Thyroid gland (tissue), 4 donors: ENCODE measurements around the gene CENPM. TPM values are rescaled to one million over a fixed set of nuclear protein-coding genes. Genes with fewer than 3 reads are reported as not detected.

ENCODE experiments used
- DNase-seq, 2 donors: peaks; one replicate each; pipeline ENCODE4 v3.0.0-alpha.2; 2019
- H3K27ac ChIP-seq, 3 donors: fragments of 200-600 bp; sonication (generic); 1 replicate in 2 of 3; 2 replicates in 1 of 3; pipeline ENCODE4 v1.5.1; 2016 to 2019; ENCODE audit warnings: mild to moderate bottlenecking in 1 of 3, moderate library complexity in 1 of 3
- H3K27me3 ChIP-seq: fragments of 200-600 bp; sonication (generic); one replicate; pipeline ENCODE4 v1.5.1; 2019
- H3K36me3 ChIP-seq, 2 donors: fragments of 200-600 bp; sonication (generic); one replicate each; pipeline ENCODE4 v1.5.1; 2016 to 2019
- H3K4me1 ChIP-seq, 2 donors: fragments of 200-600 bp; sonication (generic); one replicate each; pipeline ENCODE4 v1.5.1; 2017 to 2019
- H3K4me3 ChIP-seq, 3 donors: fragments of 200-600 bp; sonication (generic); replicated peaks in 1 of 3; 1 replicate in 2 of 3; 2 replicates in 1 of 3; pipeline ENCODE4 v1.5.1; 2016; ENCODE audit warnings: mild to moderate bottlenecking in 1 of 3
- H3K9me3 ChIP-seq: fragments of 200-600 bp; sonication (generic); one replicate; pipeline ENCODE4 v1.5.1; 2017
- POLR2A ChIP-seq, 2 donors: fragments of 450-650 bp; IDR thresholded peaks; one replicate each; pipeline ENCODE4 v1.6.1; 2017; ENCODE audit warnings: antibody characterized with exemption in 2 of 2, mild to moderate bottlenecking in 2 of 2, moderate library complexity in 1 of 2
- WGBS, 2 donors: methylation state at CpG; one replicate each; pipeline ENCODE4 v1.1.5; 2017; 5-methylcytosine and 5-hydroxymethylcytosine counted together
- intact Hi-C: fragments of 100-400 bp; cut with DNase I; formaldehyde crosslinking; loops from one replicate; pipeline ENCODE4 v1.15.1; 2023
- total RNA-seq, 4 donors: library from RNA; depleted of rRNA; stranded (reverse); fragments of >200 nt; gene quantifications; one replicate each; pipeline ENCODE4 v1.2.3, GENCODE V29; 2016
- TF ChIP-seq, protein P1 (sequence below), 6 experiments: fragments of 200-600 bp in 3 of 6; fragments of 450-650 bp in 3 of 6; sonication (generic) in 3 of 6; IDR thresholded peaks; one replicate each; pipeline ENCODE4 v1.5.1; 2016 to 2019; ENCODE audit warnings: antibody characterized with exemption in 6 of 6, mild to moderate bottlenecking in 2 of 6, inconsistent platforms in 1 of 6, moderate library complexity in 1 of 6

CENPM gene
- total RNA-seq, 4 donors from 2014 or later: 0.56 TPM; not detected in 3

DNA sequence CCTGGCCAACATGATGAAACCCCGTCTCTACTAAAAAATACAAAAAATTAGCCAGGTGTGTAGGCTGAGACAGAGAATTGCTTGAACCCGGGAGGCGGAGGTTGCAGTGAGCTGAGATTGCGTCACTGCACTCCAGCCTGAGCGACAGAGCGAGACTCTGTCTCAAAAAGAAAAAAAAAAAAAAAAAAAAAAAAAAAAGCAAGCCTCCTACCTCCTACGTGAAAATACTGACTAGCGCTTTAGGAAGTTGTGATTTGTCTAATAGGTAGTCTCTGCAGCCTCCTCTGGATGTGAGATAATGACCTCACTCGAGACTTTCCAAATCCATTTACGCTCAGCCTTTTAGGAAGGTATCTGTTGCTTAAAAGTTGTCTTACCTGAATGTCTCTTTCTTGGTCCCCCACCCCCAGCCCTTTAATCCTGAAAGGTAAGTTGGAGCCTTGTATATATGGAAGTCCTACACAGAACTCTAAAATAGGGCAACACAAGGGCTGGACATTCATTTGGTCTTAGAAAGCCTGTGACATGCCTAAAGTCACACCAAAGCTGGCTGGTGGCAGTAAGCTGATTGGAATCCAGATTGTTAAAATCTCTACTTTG, 27.8 kb upstream of the CENPM start:
- Histone ChIP-seq H3K36me3 (no peaks in the 10 kb centered on the region), H3K27ac (no peak overlapping the region), H3K27me3 (no peaks in the 10 kb centered on the region), H3K4me1 (peaks cover 0 to 13% of the 10 kb centered on the region in 2 donors), H3K4me3 (no peak overlapping the region), H3K9me3 (no peaks in the 10 kb centered on the region)
- DNase-seq: peak; percentile 65 to 71
- intact Hi-C loops: no loop called here
- WGBS, 2 donors: 29 to 42% methylated on average over 10 of the region's 10 CpGs
- TF ChIP-seq, protein P1, sequence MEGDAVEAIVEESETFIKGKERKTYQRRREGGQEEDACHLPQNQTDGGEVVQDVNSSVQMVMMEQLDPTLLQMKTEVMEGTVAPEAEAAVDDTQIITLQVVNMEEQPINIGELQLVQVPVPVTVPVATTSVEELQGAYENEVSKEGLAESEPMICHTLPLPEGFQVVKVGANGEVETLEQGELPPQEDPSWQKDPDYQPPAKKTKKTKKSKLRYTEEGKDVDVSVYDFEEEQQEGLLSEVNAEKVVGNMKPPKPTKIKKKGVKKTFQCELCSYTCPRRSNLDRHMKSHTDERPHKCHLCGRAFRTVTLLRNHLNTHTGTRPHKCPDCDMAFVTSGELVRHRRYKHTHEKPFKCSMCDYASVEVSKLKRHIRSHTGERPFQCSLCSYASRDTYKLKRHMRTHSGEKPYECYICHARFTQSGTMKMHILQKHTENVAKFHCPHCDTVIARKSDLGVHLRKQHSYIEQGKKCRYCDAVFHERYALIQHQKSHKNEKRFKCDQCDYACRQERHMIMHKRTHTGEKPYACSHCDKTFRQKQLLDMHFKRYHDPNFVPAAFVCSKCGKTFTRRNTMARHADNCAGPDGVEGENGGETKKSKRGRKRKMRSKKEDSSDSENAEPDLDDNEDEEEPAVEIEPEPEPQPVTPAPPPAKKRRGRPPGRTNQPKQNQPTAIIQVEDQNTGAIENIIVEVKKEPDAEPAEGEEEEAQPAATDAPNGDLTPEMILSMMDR (IDR thresholded peaks at IDR 0.05): no peak
- no peak for TF ChIP-seq POLR2A (IDR thresholded peaks at IDR 0.05)

DNA sequence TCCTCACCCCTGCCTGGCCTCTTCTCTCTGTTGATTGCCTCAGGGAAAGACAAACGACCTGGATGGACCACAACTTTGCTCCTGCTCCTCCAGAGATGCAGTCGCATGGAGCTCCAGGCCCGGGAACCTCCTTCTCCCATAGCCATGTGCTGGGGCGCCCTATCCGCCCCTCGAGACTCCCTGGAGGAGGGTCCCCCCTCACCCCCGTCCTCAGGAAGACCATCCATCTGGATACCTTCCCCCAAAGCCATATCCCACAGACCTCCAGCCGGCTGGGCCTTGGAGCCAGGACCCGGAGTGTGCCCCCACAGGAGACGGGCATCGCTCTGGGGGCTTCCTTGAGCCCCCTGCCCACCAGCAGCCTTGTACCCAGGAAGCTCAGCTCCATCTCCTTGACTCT, 24.5 kb upstream of the CENPM start:
- no peak for DNase-seq
- TF ChIP-seq, protein P1 (IDR thresholded peaks at IDR 0.05): no peak
- TF ChIP-seq POLR2A (IDR thresholded peaks at IDR 0.05): no peak
- Histone ChIP-seq H3K27me3 (no peaks in the 10 kb centered on the region), H3K9me3 (no peaks in the 10 kb centered on the region), H3K4me1 (peaks cover 0 to 7% of the 10 kb centered on the region in 2 donors), H3K4me3 (no peak overlapping the region), H3K27ac (no peak overlapping the region), H3K36me3 (no peaks in the 10 kb centered on the region)
- WGBS, 2 donors: 90 to 93% methylated on average over 10 to 11 of the region's 11 CpGs
- intact Hi-C loops: no loop called here

DNA sequence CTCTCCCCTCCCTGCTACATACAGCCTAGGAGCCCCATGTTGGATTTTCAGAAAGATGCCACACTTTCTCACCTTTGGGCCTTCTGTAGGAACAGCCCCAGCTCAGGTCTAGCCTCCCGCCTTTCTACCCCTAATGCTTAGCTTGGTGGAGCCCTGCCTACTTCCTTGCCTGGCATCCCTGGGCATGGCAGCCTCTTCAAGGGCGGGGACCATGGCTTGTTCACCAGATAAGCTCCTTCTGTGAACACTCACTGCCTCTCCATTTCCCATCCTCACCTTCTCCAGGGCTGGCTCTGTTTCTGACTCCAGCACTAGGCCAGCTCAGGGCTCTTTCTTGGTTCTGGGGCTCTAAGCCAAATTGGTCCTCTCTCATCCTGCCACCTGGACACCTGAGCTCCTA, 23.6 kb upstream of the CENPM start:
- no peak for DNase-seq
- Histone ChIP-seq H3K36me3 (no peaks in the 10 kb centered on the region), H3K4me3 (no peak overlapping the region), H3K27ac (no peak overlapping the region), H3K9me3 (no peaks in the 10 kb centered on the region), H3K27me3 (no peaks in the 10 kb centered on the region), H3K4me1 (peaks cover 0 to 3% of the 10 kb centered on the region in 2 donors)
- intact Hi-C loops: no loop called here
- 86 to 96% methylated on average over 2 of the region's 2 CpGs for WGBS, 2 donors
- TF ChIP-seq, protein P1 (IDR thresholded peaks at IDR 0.05): no peak

DNA sequence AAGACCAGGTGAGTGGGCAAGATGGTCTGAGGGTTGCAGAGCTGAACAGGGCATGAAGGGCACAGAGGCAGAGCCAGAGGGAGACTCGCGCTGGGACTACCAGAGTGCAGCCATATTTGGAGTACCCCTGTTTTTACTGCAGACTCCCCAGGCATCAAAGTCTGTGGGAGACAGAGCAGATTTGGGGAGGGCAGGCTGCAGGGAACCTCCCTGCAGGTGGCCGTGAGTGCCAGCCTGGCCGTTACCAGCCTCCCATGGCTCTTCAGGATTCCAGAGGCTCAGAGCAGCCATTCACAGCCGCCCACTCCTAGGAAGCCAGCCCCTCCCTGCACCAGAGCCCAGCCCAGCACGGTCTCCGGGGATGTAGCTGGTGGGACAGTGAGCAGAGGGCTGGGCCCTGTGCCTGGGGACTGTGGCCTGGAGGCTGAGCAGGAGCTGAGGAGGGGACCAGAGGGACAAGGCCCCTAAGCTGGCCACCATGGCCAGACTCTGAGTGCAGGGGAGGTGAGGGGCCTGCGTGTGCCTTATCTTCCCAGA, 22.2 kb upstream of the CENPM start, which contains the start of gene SEPTIN3:
Gene SEPTIN3 (plus strand): TSS at position 334 of the 537 bp plus-strand sequence. CDS start 2,050 bp downstream, outside the sequence.
- peaks cover 2 to 4% of the 10 kb centered on the region in 2 donors for H3K4me1 ChIP-seq
- no peaks in the 10 kb centered on the region for H3K9me3 ChIP-seq
- no peak within 1 kb of the TSS for H3K4me3 ChIP-seq
- no peak for DNase-seq
- no peaks in the 10 kb centered on the region for H3K27me3 ChIP-seq
- TF ChIP-seq, protein P1 (IDR thresholded peaks at IDR 0.05): no peak
- TF ChIP-seq POLR2A (IDR thresholded peaks at IDR 0.05): no peak
- no peak within 1 kb of the TSS for H3K27ac ChIP-seq
- intact Hi-C loops: no loop called here
- 54 to 78% methylated on average over 3 to 8 of the region's 8 CpGs for WGBS, 2 donors
- H3K36me3 ChIP-seq: no peaks in the 10 kb centered on the region

DNA sequence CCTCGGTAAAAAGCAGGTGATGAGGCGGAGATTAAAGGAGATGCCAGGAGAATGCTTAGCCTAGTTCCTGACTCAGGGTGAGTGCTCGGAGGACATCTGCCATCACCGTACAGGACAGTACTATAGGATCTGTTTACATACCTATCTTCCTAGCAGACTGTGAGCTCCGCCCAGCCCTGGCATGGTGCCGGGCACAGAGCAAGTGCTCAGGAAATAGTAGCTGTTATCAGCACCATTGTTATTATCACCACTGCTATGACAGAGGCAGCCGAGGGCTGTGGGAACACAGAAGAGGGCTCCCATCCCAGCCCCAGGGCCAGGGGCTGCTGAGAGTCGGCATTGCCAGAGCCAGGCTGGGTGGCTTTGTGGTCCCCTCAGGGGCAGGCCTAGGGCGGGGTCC, 21.6 kb upstream of the CENPM start:
- no peaks in the 10 kb centered on the region for H3K9me3 ChIP-seq
- H3K36me3 ChIP-seq: no peaks in the 10 kb centered on the region
- 62 to 63% methylated on average over 7 to 8 of the region's 9 CpGs for WGBS, 2 donors
- no peaks in the 10 kb centered on the region for H3K27me3 ChIP-seq
- intact Hi-C loops: no loop called here
- H3K4me3 ChIP-seq: no peak overlapping the region
- H3K4me1 ChIP-seq: peaks cover 8% of the 10 kb centered on the region in 2 donors
- H3K27ac ChIP-seq: no peak overlapping the region
- TF ChIP-seq, protein P1 (IDR thresholded peaks at IDR 0.05): no peak
- no peak for DNase-seq
